MM.1S (cell line): ENCODE data around the gene MCU.

Experiments used
- DNase-seq: peaks from one replicate; pipeline ENCODE4 v3.0.0-alpha.2; 2015
- H2AFZ ChIP-seq: fragments of 300-600 bp; sonication (generic); 2 replicates; pipeline ENCODE4 v1.6.0; 2016; ENCODE audit warnings: antibody characterized with exemption, low read length
- H3F3A ChIP-seq: fragments of 300-600 bp; sonication (generic); 2 replicates; pipeline ENCODE4 v1.6.1; 2016; ENCODE audit warnings: mild to moderate bottlenecking, antibody characterized with exemption, low read length, moderate library complexity, mixed read lengths; ENCODE audit not compliant: insufficient read depth
- H3K27ac ChIP-seq: fragments of 300-600 bp; sonication (generic); 2 replicates; pipeline ENCODE4 v1.5.1; 2016; ENCODE audit warnings: mild to moderate bottlenecking, low read length
- H3K27me3 ChIP-seq: fragments of 300-600 bp; sonication (generic); replicated peaks from 2 replicates; pipeline ENCODE4 v1.6.0; 2016; ENCODE audit warnings: low read length; ENCODE audit not compliant: insufficient read depth
- H3K36me3 ChIP-seq: fragments of 300-600 bp; sonication (generic); replicated peaks from 2 replicates; pipeline ENCODE4 v1.6.1; 2016; ENCODE audit warnings: mild to moderate bottlenecking, low read length, mixed read lengths; ENCODE audit not compliant: insufficient read depth
- H3K4me1 ChIP-seq: fragments of 300-600 bp; sonication (generic); 2 replicates; pipeline ENCODE4 v1.6.1; 2016; ENCODE audit warnings: low read length, mixed read lengths
- H3K4me2 ChIP-seq: fragments of 300-600 bp; sonication (generic); 2 replicates; pipeline ENCODE4 v1.6.0; 2016; ENCODE audit warnings: low read depth, low read length
- H3K4me3 ChIP-seq: fragments of 300-600 bp; sonication (generic); 2 replicates; pipeline ENCODE4 v1.5.1; 2016; ENCODE audit warnings: low read length, mixed read lengths
- H3K79me2 ChIP-seq: fragments of 300-600 bp; sonication (generic); 2 replicates; pipeline ENCODE4 v1.6.1; 2016; ENCODE audit warnings: mixed run types, low read length, mixed read lengths
- H3K9ac ChIP-seq: fragments of 300-600 bp; sonication (generic); 2 replicates; pipeline ENCODE4 v1.6.1; 2016; ENCODE audit warnings: low read length, mixed read lengths
- H3K9me2 ChIP-seq: fragments of 300-600 bp; sonication (generic); replicated peaks from 2 replicates; pipeline ENCODE4 v1.6.1; 2016; ENCODE audit warnings: mild to moderate bottlenecking, low read length, mixed read lengths; ENCODE audit not compliant: insufficient read depth
- H3K9me3 ChIP-seq: fragments of 300-600 bp; sonication (generic); replicated peaks from 2 replicates; pipeline ENCODE4 v1.6.1; 2016; ENCODE audit warnings: mild to moderate bottlenecking, low read length, mixed read lengths; ENCODE audit not compliant: insufficient read depth
- H4K20me1 ChIP-seq: fragments of 300-600 bp; sonication (generic); 2 replicates; pipeline ENCODE4 v1.6.1; 2016; ENCODE audit warnings: mild to moderate bottlenecking, low read length, moderate library complexity, mixed read lengths; ENCODE audit not compliant: insufficient read depth
- CTCF ChIP-seq: fragments of 300-600 bp; sonication (generic); IDR thresholded peaks from 2 replicates; pipeline ENCODE4 v1.5.1; 2016; ENCODE audit warnings: antibody characterized with exemption, low read length, mixed read lengths
- EZH2 ChIP-seq: fragments of 300-600 bp; sonication (generic); optimal IDR thresholded peaks from 2 replicates; pipeline ENCODE3; 2017; ENCODE audit warnings: low read depth, mild to moderate bottlenecking, antibody characterized with exemption, low read length, mixed read lengths
- EZH2phosphoT487 ChIP-seq: fragments of 300-600 bp; sonication (generic); IDR thresholded peaks from 2 replicates; pipeline ENCODE4 v1.6.1; 2018; ENCODE audit warnings: antibody characterized with exemption, low read length

MCU gene

GRCh38 chr10:72830625-72831024, 138.7 kb downstream of the MCU start:
- Histone ChIP-seq H3K36me3 (no peaks in the 10 kb centered on the region), H3K9ac (no peak overlapping the region), H3K9me2 (no peaks in the 10 kb centered on the region), H3K79me2 (no peaks in the 10 kb centered on the region), H3K4me3 (no peak overlapping the region), H3K4me2 (no peak overlapping the region), H3K27ac (no peak overlapping the region), H2AFZ (no peak overlapping the region), H4K20me1 (no peaks in the 10 kb centered on the region), H3K27me3 (no peaks in the 10 kb centered on the region), H3K4me1 (no peaks in the 10 kb centered on the region), H3K9me3 (no peaks in the 10 kb centered on the region), H3F3A (no peaks in the 10 kb centered on the region)
- no peak for TF ChIP-seq CTCF
- TF ChIP-seq EZH2phosphoT487, result no peak
- no peak for TF ChIP-seq EZH2
- DNase-seq, result no peak

DNA sequence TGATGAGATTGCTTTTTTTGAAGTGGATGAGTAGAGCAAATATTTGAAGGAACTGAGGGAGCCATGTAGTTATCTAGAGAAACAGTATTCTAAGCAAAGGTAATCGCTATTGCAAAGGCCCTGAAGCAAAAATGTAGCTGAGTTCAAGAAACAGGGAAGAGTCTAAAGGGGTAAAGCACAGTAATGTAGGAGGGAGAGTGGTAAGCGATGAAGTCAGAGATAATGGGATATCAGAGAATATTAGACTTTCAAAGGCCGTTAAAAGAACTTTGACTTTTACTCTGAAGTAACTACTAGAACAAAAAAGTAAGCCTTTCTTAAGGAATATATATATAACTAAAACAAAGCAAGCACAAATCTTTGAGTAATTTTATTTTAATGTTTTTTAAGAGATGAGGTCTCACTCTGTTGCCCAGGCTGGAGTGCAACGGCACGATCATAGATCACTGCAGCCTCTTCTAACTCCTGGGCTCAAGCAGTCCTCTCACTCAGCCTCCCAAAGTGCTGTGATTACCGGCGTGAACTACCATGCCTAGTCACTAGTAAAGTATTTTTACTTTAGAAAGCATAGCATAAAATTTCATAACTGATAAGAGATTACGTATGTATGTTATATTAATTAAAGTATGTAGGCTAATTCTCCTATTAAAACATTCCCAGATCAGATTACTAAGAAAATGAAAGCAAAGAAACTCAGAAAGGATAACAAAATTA, 139.9 kb downstream of the MCU start:
- Histone ChIP-seq H4K20me1 (no peaks in the 10 kb centered on the region), H3F3A (no peaks in the 10 kb centered on the region), H3K27ac (no peak overlapping the region), H3K9me3 (no peaks in the 10 kb centered on the region), H3K4me1 (no peaks in the 10 kb centered on the region), H3K9me2 (no peaks in the 10 kb centered on the region), H3K27me3 (no peaks in the 10 kb centered on the region), H3K4me3 (no peak overlapping the region), H3K4me2 (no peak overlapping the region), H3K9ac (no peak overlapping the region), H2AFZ (no peak overlapping the region), H3K79me2 (no peaks in the 10 kb centered on the region), H3K36me3 (no peaks in the 10 kb centered on the region)
- TF ChIP-seq EZH2phosphoT487, result no peak
- TF ChIP-seq EZH2, result no peak
- TF ChIP-seq CTCF, result no peak
- no peak for DNase-seq

GRCh38 chr10:72832701-72833100, 140.8 kb downstream of the MCU start:
- no peak overlapping the region for H3K27ac ChIP-seq
- H4K20me1 ChIP-seq, result no peaks in the 10 kb centered on the region
- DNase-seq, result no peak
- H2AFZ ChIP-seq, result no peak overlapping the region
- TF ChIP-seq EZH2, result no peak
- TF ChIP-seq CTCF, result no peak
- no peak for TF ChIP-seq EZH2phosphoT487
- H3K4me3 ChIP-seq, result no peak overlapping the region
- H3K27me3 ChIP-seq, result no peaks in the 10 kb centered on the region
- H3F3A ChIP-seq, result no peaks in the 10 kb centered on the region
- no peak overlapping the region for H3K4me2 ChIP-seq
- H3K9me3 ChIP-seq, result no peaks in the 10 kb centered on the region
- no peaks in the 10 kb centered on the region for H3K4me1 ChIP-seq
- no peaks in the 10 kb centered on the region for H3K79me2 ChIP-seq
- no peaks in the 10 kb centered on the region for H3K36me3 ChIP-seq
- H3K9ac ChIP-seq, result no peak overlapping the region
- no peaks in the 10 kb centered on the region for H3K9me2 ChIP-seq
